HL-60 (cell line): ENCODE data around the gene GRIFIN.

ENCODE experiments used
- POLR2AphosphoS5 ChIP-seq: IDR thresholded peaks from 2 replicates; pipeline ENCODE4 v1.6.1; 2012; ENCODE audit warnings: low read depth
- TF ChIP-seq, protein P1 (sequence below): IDR thresholded peaks from one replicate; pipeline ENCODE4 v1.5.1; 2011; ENCODE audit warnings: low read length, control low read depth, inconsistent platforms; ENCODE audit not compliant: insufficient read depth
- TF ChIP-seq, protein P2 (sequence below): IDR thresholded peaks from 2 replicates; pipeline ENCODE4 v1.6.1; 2012; ENCODE audit warnings: low read depth; ENCODE audit not compliant: insufficient replicate concordance

GRCh38 chr7:2521341-2521745, 45.1 kb upstream of the GRIFIN start:
- TF ChIP-seq, protein P1, sequence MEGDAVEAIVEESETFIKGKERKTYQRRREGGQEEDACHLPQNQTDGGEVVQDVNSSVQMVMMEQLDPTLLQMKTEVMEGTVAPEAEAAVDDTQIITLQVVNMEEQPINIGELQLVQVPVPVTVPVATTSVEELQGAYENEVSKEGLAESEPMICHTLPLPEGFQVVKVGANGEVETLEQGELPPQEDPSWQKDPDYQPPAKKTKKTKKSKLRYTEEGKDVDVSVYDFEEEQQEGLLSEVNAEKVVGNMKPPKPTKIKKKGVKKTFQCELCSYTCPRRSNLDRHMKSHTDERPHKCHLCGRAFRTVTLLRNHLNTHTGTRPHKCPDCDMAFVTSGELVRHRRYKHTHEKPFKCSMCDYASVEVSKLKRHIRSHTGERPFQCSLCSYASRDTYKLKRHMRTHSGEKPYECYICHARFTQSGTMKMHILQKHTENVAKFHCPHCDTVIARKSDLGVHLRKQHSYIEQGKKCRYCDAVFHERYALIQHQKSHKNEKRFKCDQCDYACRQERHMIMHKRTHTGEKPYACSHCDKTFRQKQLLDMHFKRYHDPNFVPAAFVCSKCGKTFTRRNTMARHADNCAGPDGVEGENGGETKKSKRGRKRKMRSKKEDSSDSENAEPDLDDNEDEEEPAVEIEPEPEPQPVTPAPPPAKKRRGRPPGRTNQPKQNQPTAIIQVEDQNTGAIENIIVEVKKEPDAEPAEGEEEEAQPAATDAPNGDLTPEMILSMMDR = no peak
- no peak for TF ChIP-seq POLR2AphosphoS5
- TF ChIP-seq, protein P2, sequence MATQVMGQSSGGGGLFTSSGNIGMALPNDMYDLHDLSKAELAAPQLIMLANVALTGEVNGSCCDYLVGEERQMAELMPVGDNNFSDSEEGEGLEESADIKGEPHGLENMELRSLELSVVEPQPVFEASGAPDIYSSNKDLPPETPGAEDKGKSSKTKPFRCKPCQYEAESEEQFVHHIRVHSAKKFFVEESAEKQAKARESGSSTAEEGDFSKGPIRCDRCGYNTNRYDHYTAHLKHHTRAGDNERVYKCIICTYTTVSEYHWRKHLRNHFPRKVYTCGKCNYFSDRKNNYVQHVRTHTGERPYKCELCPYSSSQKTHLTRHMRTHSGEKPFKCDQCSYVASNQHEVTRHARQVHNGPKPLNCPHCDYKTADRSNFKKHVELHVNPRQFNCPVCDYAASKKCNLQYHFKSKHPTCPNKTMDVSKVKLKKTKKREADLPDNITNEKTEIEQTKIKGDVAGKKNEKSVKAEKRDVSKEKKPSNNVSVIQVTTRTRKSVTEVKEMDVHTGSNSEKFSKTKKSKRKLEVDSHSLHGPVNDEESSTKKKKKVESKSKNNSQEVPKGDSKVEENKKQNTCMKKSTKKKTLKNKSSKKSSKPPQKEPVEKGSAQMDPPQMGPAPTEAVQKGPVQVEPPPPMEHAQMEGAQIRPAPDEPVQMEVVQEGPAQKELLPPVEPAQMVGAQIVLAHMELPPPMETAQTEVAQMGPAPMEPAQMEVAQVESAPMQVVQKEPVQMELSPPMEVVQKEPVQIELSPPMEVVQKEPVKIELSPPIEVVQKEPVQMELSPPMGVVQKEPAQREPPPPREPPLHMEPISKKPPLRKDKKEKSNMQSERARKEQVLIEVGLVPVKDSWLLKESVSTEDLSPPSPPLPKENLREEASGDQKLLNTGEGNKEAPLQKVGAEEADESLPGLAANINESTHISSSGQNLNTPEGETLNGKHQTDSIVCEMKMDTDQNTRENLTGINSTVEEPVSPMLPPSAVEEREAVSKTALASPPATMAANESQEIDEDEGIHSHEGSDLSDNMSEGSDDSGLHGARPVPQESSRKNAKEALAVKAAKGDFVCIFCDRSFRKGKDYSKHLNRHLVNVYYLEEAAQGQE = no peak
